HG03159 (cell line): ENCODE measurements around the gene HASPIN.

ENCODE experiments used
- ATAC-seq: cut with Tn5 transposase; IDR thresholded peaks from one replicate; pipeline ENCODE4 v1.9.1; 2021; ENCODE audit warnings: mild to moderate bottlenecking, moderate library complexity; ENCODE audit not compliant: unreplicated experiment

The HASPIN gene

GRCh38 chr17:3762922-3763776, 39.4 kb downstream of the HASPIN start:
- ATAC-seq = no peak

GRCh38 chr17:3763777-3764170, 40.1 kb downstream of the HASPIN start:
- ATAC-seq = no peak

DNA sequence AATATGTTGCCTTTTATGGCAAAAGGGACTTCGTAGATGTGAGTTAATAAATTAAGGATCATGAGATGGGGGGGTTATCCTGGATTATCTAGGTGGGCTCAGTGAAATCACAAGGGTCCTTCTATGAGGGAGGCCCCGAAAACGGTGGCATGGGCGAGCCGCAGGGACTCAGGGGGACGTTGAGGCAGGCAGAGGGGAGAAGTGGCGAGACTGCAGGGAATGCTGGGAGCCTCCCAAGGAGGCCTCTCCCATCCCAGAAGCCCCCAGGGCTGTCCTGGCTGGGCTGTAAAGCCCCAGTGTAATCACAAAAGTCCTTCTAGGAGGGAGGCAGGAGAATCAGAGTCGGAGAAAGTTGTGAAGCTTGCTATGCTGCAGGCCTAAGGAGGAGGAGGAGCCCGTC, 42.3 kb downstream of the HASPIN start:
- no peak for ATAC-seq

GRCh38 chr17:3766779-3767178, 43.1 kb downstream of the HASPIN start:
- ATAC-seq = no peak

- no peak for ATAC-seq
These were observed 44.6 kb downstream of the HASPIN start for GRCh38 chr17:3768341-3768740.

GRCh38 chr17:3768769-3769168, 45.1 kb downstream of the HASPIN start:
- ATAC-seq = no peak

DNA sequence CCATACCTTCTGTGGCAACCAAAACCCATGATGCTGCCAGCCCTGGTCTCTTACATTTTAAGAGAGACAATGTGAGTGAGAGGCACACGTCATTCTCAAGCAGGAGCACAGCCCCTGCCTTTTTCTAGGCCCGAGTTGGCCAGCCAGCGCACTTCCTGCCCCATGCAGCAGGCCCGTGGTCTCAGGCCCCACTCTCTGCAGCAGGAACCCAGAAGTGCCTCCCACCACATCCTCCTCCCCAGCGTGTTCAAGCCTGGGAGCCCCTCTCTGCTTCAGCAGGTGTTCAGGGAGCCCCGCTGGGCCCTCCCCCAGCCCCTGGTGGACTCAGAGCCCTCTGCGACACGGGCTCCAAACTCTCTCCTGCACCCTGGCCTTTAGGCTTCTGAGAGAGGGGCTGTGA, 46.8 kb downstream of the HASPIN start:
- ATAC-seq = no peak

DNA sequence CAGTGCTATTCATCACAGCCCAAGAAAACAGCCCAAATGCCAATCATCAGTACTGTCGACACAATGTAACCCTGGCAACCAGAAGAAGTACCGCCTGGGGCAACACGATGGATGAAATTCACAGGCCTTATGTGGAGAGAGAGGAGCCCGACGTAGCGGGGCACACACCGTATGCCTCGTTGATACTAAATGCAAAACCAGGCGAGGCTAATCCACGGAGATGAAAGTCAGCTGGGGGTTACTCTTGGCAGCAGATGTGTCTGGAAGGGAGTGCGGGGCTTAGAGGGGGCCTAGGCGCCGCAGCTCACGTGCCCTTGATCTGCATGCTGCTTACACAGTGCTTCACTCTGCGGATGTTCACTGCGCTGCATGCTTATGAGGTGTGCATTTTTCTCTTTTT, 47.4 kb downstream of the HASPIN start:
- ATAC-seq = no peak

GRCh38 chr17:3772764-3773163, 49.1 kb downstream of the HASPIN start:
- ATAC-seq = no peak

DNA sequence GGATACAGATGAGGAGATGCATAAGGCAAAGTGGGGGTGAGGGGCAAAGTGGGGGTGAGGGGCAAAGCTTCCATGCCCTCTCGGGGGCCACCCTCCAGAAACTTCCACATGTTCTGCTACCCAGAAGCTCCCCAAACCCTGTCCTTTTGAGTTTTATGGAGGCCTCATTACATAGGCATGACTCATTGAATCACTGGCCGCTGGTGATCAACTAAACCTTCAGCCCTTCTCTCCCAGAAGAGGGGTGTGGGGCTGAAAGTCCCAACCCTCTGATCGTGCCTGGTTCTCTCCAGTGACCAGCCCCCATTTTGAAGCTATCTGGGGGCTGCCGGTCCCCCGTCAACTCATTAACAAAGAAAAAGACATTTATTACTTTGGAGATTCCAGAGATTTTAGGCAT, 49.8 kb downstream of the HASPIN start:
- ATAC-seq = no peak

DNA sequence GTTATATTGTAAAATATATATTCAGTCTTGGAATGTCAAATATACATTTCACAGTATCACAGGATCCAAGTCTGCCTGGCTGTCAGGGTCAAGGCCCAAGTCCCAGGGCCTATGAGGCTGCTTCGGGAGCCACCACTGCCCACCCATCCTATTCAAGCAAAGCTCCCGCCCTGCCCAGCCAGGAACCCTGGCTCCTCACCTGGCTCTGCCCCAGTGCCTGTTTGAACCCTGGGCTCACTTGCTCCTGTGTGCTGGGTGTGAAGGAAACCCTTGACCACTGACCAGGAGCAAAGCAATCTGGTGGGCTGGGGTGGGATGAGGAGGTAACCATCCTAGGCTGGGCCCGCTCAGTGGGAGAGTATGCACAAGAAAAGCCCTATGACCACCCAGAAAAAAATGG, 50.3 kb downstream of the HASPIN start:
- no peak for ATAC-seq
